Stimulated activated naive B cell treated with anti-CD40 and anti-IgM and Interleukin-4, amounts not matched to agents 10 μg/mL and 1 μg/mL and 100 μg/mL, for 72 hours (primary cell): ENCODE data around the gene TGFB2.

Source experiments
- ATAC-seq, 2 donors: fragments of 150-1000 bp; cut with Tn5 transposase; replicated peaks; 2 replicates each; pipeline ENCODE4 v1.10.0; 2021; ENCODE audit warnings: moderate library complexity in 1 of 2
- DNase-seq: peaks from one replicate; pipeline ENCODE4 v3.0.0; 2021
- H3K27ac Mint-ChIP-seq: one replicate; pipeline ENCODE4 v1.8.0; 2022; ENCODE audit warnings: mild to moderate bottlenecking, mixed read lengths
- H3K27me3 Mint-ChIP-seq, 2 donors: one replicate each; pipeline ENCODE4 v1.8.0; 2022; ENCODE audit warnings: mixed read lengths in 2 of 2
- H3K36me3 Mint-ChIP-seq, 2 donors: one replicate each; pipeline ENCODE4 v1.8.0; 2022; ENCODE audit warnings: mixed read lengths in 2 of 2, mild to moderate bottlenecking in 1 of 2
- H3K4me1 Mint-ChIP-seq, 2 donors: one replicate each; pipeline ENCODE4 v1.8.0; 2022; ENCODE audit warnings: mixed read lengths in 2 of 2, mild to moderate bottlenecking in 1 of 2
- H3K4me3 Mint-ChIP-seq, 2 donors: one replicate each; pipeline ENCODE4 v1.8.0; 2022; ENCODE audit warnings: mild to moderate bottlenecking in 2 of 2, mixed read lengths in 2 of 2, moderate library complexity in 1 of 2
- H3K9me3 Mint-ChIP-seq, 2 donors: one replicate each; pipeline ENCODE4 v1.8.0; 2022; ENCODE audit warnings: mixed read lengths in 2 of 2, mild to moderate bottlenecking in 1 of 2

The TGFB2 gene

DNA sequence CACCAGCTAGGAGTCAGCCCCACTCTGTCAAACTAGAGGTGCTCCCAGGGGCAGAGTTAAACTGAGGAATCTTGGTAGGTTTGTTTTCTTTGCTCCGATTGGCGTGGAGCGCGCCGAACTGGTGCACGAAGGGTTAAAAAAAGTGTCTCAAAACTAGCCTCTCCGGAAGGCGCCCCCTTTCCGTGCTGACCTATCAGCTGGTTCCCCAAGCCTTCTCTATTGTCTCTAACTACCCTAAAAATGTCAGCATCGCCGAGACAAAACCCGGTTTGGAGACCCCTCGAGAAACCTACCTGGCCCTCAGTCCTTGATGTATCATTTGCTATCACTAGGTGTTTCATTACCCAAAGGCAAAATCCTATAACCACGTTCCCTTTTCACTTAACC, 2.2 kb downstream of the TGFB2 start:
- ATAC-seq, result no peak
- no peaks in the 10 kb centered on the region for H3K9me3 Mint-ChIP-seq
- H3K4me1 Mint-ChIP-seq, result peaks cover 34 to 54% of the 10 kb centered on the region in 2 donors
- no peak for DNase-seq
- no peaks in the 10 kb centered on the region for H3K27me3 Mint-ChIP-seq
- H3K4me3 Mint-ChIP-seq, result no peak overlapping the region
- peak overlapping the region; percentile 42 for H3K27ac Mint-ChIP-seq
- H3K36me3 Mint-ChIP-seq, result no peaks in the 10 kb centered on the region

DNA sequence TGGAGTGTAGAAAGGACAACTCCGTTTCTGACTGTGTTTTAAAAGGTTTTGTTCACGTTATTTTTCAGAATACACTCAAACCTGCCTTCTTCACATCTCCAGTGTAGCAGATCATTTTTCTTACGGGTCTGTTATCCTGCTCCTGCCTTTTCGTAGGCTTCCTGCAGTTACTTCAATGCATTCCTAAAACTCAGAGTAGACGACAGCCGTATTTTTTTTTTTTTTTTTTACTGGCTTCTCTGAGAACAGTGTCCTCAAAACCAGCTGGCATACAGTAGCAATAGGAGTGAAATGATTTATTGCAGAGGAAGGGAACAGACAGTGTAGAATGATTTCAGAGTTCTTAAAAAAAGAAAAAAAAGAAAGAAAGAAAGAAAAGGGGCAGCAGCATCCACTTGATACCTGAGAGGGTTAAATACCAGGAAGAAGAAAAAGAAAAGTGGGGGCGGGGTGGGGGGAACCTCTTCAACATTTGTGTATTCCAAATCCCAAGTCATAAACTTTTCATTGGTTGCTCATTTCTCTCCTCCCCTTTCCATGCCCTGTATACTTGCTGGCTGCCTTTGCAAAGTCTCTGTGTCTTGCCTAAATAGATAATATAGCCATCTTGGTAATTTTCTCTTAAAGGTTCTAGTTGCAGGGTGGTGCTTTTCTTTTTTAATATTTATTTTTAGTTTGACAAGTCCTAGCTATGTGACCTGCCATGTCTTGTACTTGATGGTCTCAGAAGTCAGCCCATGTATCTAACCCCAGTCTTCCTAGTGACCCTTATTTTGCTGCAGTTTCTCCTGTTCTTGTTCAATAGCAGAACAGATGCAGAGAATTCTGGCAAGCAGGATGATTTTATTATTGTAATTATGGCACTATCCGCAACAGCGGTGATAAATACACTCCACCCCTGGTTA, 2.8 kb downstream of the TGFB2 start:
- DNase-seq (no peak), ATAC-seq (no peak)
- Mint-ChIP-seq H3K9me3 (no peaks in the 10 kb centered on the region), H3K27me3 (no peaks in the 10 kb centered on the region), H3K36me3 (no peaks in the 10 kb centered on the region), H3K27ac (no peak overlapping the region), H3K4me1 (peaks cover 34 to 54% of the 10 kb centered on the region in 2 donors), H3K4me3 (no peak overlapping the region)

GRCh38 chr1:218348628-218349071, 3.5 kb downstream of the TGFB2 start:
- Mint-ChIP-seq H3K27me3 (no peaks in the 10 kb centered on the region), H3K4me1 (peaks cover 34 to 54% of the 10 kb centered on the region in 2 donors), H3K36me3 (no peaks in the 10 kb centered on the region), H3K27ac (no peak overlapping the region), H3K4me3 (no peak overlapping the region), H3K9me3 (no peaks in the 10 kb centered on the region)
- ATAC-seq, result no peak
- no peak for DNase-seq

GRCh38 chr1:218349348-218350034, 4.4 kb downstream of the TGFB2 start:
- H3K4me3 Mint-ChIP-seq, result no peak overlapping the region
- no peaks in the 10 kb centered on the region for H3K9me3 Mint-ChIP-seq
- ATAC-seq (no peak), DNase-seq (no peak)
- no peak overlapping the region for H3K27ac Mint-ChIP-seq
- no peaks in the 10 kb centered on the region for H3K27me3 Mint-ChIP-seq
- no peaks in the 10 kb centered on the region for H3K36me3 Mint-ChIP-seq
- peaks cover 34 to 54% of the 10 kb centered on the region in 2 donors for H3K4me1 Mint-ChIP-seq

DNA sequence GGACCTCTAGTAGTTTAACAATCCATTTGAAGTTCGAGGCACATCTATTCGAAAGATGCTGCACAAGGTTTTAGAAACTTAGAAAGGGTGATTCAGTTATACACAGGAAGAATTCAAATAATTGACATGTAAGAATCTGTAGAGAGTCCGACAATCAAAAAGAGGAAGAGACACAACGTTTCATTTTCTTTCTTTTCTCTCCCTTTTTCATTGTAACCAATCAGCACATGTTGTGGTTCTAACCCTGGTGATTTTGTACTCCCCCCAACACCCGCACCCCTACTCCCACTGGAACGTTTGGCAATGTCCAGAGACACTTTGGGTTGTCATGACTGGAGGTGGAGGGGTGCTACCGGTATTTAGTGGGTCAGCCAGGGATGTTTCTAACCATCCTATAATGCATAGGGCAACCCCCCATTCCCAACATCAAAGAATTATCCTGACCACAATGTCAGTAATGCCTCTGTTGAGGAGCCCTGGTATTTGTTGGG, 4.9 kb downstream of the TGFB2 start:
- Mint-ChIP-seq H3K4me1 (peaks cover 34 to 54% of the 10 kb centered on the region in 2 donors), H3K9me3 (no peaks in the 10 kb centered on the region), H3K27ac (no peak overlapping the region), H3K27me3 (no peaks in the 10 kb centered on the region), H3K4me3 (peak overlapping the region in 1 of 2 donors; percentile 11), H3K36me3 (no peaks in the 10 kb centered on the region)
- ATAC-seq (peak in 1 of 2 donors; percentile 14), DNase-seq (no peak)

DNA sequence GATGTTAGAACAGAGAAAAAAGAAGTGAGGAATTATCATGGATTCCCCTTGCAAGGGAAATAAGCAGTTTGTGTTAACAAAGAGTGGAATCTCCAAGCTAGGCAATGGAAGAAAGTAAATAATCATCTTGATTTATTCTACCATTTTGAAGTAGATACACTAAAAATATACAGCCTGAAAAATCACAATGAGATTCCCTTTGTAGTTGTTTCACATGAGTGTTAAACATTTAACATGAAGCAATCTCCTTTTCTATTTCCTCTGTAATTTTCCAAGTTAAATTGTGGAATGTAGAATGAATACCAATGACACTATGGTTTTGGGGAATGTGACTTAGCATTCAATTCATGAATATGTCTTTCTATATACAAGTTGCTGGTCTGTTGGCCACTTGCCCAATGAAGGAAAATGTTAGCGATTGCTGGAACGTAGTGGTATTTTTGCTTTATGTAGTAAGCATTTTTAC, 5.7 kb downstream of the TGFB2 start:
- Mint-ChIP-seq H3K27ac (peak overlapping the region; percentile 87), H3K4me3 (peak overlapping the region; percentile 81 to 83), H3K36me3 (no peaks in the 10 kb centered on the region), H3K27me3 (no peaks in the 10 kb centered on the region), H3K9me3 (no peaks in the 10 kb centered on the region), H3K4me1 (peaks cover 34 to 54% of the 10 kb centered on the region in 2 donors)
- ATAC-seq (no peak), DNase-seq (no peak)

- Mint-ChIP-seq H3K27me3 (no peaks in the 10 kb centered on the region), H3K36me3 (no peaks in the 10 kb centered on the region), H3K9me3 (no peaks in the 10 kb centered on the region), H3K4me1 (peaks cover 29 to 47% of the 10 kb centered on the region in 2 donors), H3K27ac (peak overlapping the region; percentile 87), H3K4me3 (peak overlapping the region; percentile 81 to 83)
- ATAC-seq, result peak; percentile 78 to 86
- DNase-seq, result peak; percentile 17
Observed at GRCh38 chr1:218351391-218352074, 6.4 kb downstream of the TGFB2 start.

- no peaks in the 10 kb centered on the region for H3K36me3 Mint-ChIP-seq
- ATAC-seq (no peak), DNase-seq (no peak)
- no peak overlapping the region for H3K27ac Mint-ChIP-seq
- no peaks in the 10 kb centered on the region for H3K9me3 Mint-ChIP-seq
- H3K4me1 Mint-ChIP-seq, result peaks cover 24 to 41% of the 10 kb centered on the region in 2 donors
- H3K4me3 Mint-ChIP-seq, result no peak overlapping the region
- H3K27me3 Mint-ChIP-seq, result no peaks in the 10 kb centered on the region
Observed at GRCh38 chr1:218352075-218352438, 6.9 kb downstream of the TGFB2 start.

DNA sequence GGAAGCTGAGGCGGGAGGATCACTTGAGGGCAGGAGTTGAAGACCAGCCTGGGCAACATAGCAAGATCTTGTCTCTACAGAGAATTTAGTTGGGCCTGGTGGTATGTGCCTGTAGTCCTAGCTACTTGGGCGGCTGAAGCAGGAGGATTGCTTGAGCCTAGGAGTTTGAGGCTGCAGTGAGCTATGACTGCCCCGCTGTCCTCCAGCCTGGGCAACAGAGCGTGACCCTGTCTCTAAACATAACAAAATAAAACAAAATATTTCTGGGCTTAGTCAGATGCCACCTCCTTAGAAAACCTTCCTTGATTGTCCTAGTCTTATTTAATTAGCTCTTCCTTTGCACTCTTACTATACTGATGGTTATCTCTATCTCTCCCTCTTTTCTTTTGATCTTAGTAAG, 8.5 kb downstream of the TGFB2 start:
- no peak overlapping the region for H3K27ac Mint-ChIP-seq
- ATAC-seq, result no peak
- H3K4me1 Mint-ChIP-seq, result peaks cover 21 to 26% of the 10 kb centered on the region in 2 donors
- no peak overlapping the region for H3K4me3 Mint-ChIP-seq
- H3K9me3 Mint-ChIP-seq, result no peaks in the 10 kb centered on the region
- DNase-seq, result no peak
- no peaks in the 10 kb centered on the region for H3K27me3 Mint-ChIP-seq
- no peaks in the 10 kb centered on the region for H3K36me3 Mint-ChIP-seq

DNA sequence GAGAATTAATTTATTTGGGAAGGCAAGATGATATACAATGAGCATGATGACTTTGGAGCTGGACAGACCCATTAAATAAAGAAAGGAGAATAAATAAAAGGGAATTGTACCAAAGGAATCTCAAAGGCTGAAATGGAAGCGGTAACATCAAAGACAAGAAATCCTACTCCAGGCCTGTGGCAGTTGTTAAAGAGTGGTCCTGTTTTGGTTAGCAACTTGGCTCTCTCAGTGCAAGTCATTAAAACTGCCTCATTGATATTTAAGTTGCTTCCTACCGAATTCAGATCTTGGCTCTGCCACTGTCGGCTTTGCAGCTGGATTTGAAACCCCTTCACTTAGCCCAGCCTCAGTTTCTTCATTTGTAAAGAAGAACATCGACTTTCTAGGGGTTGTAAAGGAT, 10.1 kb downstream of the TGFB2 start:
- Mint-ChIP-seq H3K27ac (no peak overlapping the region), H3K27me3 (no peaks in the 10 kb centered on the region), H3K36me3 (no peaks in the 10 kb centered on the region), H3K4me1 (peaks cover 12 to 15% of the 10 kb centered on the region in 2 donors), H3K4me3 (no peak overlapping the region), H3K9me3 (no peaks in the 10 kb centered on the region)
- DNase-seq, result no peak
- ATAC-seq, result no peak

DNA sequence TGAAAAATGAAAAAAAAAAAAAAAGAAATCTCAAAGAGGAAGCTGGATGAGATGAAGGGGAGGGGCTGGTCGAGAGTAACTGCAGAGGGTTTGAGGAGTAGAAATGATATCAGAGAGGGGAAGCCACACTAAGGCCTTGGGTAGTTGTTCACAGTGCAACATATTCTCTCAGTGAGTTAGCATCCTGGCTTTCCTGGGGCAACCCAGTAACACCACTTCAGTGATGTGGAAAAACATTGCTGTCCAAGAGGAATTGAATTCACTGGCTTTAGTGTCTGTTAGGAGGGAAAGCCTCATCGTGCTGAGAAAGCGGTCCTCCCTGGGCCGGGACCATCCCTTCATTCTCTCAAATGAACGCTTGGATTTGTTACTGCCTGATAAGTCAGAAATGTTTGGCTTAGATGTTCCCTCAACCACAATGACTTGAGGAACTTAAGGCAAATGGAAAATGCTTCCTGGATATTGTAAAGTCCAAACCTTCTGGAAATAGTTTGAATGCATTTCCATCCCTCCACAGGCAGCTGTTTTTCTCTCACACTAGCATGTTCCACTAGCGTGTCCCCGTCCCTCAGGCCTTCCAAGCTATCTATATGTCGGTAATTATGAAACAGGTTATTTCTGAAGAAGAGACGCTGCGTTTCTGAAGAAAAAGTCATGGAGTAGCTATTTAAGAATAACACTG, 12.2 kb downstream of the TGFB2 start:
- no peak for ATAC-seq
- H3K27ac Mint-ChIP-seq, result peak overlapping the region; percentile 2
- H3K36me3 Mint-ChIP-seq, result no peaks in the 10 kb centered on the region
- no peak overlapping the region for H3K4me3 Mint-ChIP-seq
- H3K27me3 Mint-ChIP-seq, result no peaks in the 10 kb centered on the region
- H3K4me1 Mint-ChIP-seq, result peaks cover 0 to 2% of the 10 kb centered on the region in 2 donors
- DNase-seq, result no peak
- no peaks in the 10 kb centered on the region for H3K9me3 Mint-ChIP-seq

DNA sequence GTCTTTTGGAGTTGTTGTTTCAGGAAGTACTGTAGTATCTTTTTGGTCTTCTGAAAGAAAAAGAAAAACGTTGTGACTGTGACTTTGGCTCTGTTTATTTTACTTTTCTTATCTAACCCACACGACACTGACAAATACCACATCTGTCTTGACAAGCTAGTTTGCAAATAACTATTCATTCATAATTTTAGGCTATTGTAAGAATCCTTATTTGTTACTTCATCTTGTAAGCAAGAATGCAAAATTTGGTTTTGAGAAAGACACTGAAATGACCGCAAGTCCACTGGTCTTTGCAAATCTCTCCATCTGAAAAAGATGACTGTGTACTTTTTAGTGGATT, 12.7 kb downstream of the TGFB2 start:
- H3K27ac Mint-ChIP-seq, result no peak overlapping the region
- peaks cover 0 to 2% of the 10 kb centered on the region in 2 donors for H3K4me1 Mint-ChIP-seq
- DNase-seq (no peak), ATAC-seq (no peak)
- no peaks in the 10 kb centered on the region for H3K9me3 Mint-ChIP-seq
- no peak overlapping the region for H3K4me3 Mint-ChIP-seq
- H3K27me3 Mint-ChIP-seq, result no peaks in the 10 kb centered on the region
- H3K36me3 Mint-ChIP-seq, result no peaks in the 10 kb centered on the region

- ATAC-seq, result peak in 1 of 2 donors; percentile 21
- no peak overlapping the region for H3K27ac Mint-ChIP-seq
- H3K9me3 Mint-ChIP-seq, result no peaks in the 10 kb centered on the region
Observed at GRCh38 chr1:218361298-218362065, 16.3 kb downstream of the TGFB2 start.

More at GRCh38 chr1:218361298-218362065, 16.3 kb downstream of the TGFB2 start:
- no peak for DNase-seq
- Mint-ChIP-seq H3K36me3 (no peaks in the 10 kb centered on the region), H3K4me3 (no peak overlapping the region), H3K4me1 (peaks cover 0 to 2% of the 10 kb centered on the region in 2 donors), H3K27me3 (no peaks in the 10 kb centered on the region)
